Activated B cell treated with CpG ODN at 0.5 μM for 24 hours (primary cell): ENCODE results near the gene MBD5. TPM values are rescaled to one million over a fixed set of nuclear protein-coding genes. Genes with fewer than 3 reads are reported as not detected.

Experiments
- ATAC-seq: fragments of 200-7000 bp; cut with Tn5 transposase; one replicate; pipeline ENCODE4 v1.10.0; 2021; ENCODE audit warnings: low read depth, mild to moderate bottlenecking, moderate library complexity
- CTCF ChIA-PET: fragments of 350-600 bp; sonication (Branson Sonifier 250); formaldehyde crosslinking; loops from one replicate; lab custom pipeline; 2021; ENCODE audit warnings: antibody characterized with exemption; lab: Charles Lee
- POLR2A ChIA-PET: fragments of 350-600 bp; sonication (Branson Sonifier 250); formaldehyde crosslinking; loops from one replicate; lab custom pipeline; 2021; ENCODE audit warnings: antibody characterized with exemption; lab: Charles Lee
- DNase-seq: peaks from one replicate; pipeline ENCODE4 v3.0.0; 2022
- H3K27ac Mint-ChIP-seq: one replicate; pipeline ENCODE4 v1.8.0; 2020; ENCODE audit warnings: mixed read lengths
- H3K27me3 Mint-ChIP-seq: one replicate; pipeline ENCODE4 v1.8.0; 2021; ENCODE audit warnings: mixed read lengths
- H3K36me3 Mint-ChIP-seq: one replicate; pipeline ENCODE4 v1.8.0; 2021; ENCODE audit warnings: low read depth, mixed read lengths
- H3K4me1 Mint-ChIP-seq: one replicate; pipeline ENCODE4 v1.8.0; 2021; ENCODE audit warnings: mixed read lengths
- H3K4me3 Mint-ChIP-seq: one replicate; pipeline ENCODE4 v1.8.0; 2020; ENCODE audit warnings: mild to moderate bottlenecking, mixed read lengths
- H3K9me3 Mint-ChIP-seq: one replicate; pipeline ENCODE4 v1.8.0; 2020; ENCODE audit warnings: mixed read lengths
- CTCF ChIP-seq: fragments of 200-600 bp; IDR thresholded peaks from one replicate; pipeline ENCODE4 v1.8.0; 2022; ENCODE audit warnings: antibody characterized with exemption, mild to moderate bottlenecking
- intact Hi-C: fragments of 100-400 bp; cut with micrococcal nuclease; formaldehyde crosslinking; loops from one replicate; pipeline ENCODE4 v1.15.1; 2024
- total RNA-seq: library from RNA; stranded (reverse); gene quantifications from 2 replicates; pipeline ENCODE4 v1.2.3, GENCODE V29; 2022

MBD5 gene
- total RNA-seq, 1 donor from 2014 or later = 55.7 TPM

DNA sequence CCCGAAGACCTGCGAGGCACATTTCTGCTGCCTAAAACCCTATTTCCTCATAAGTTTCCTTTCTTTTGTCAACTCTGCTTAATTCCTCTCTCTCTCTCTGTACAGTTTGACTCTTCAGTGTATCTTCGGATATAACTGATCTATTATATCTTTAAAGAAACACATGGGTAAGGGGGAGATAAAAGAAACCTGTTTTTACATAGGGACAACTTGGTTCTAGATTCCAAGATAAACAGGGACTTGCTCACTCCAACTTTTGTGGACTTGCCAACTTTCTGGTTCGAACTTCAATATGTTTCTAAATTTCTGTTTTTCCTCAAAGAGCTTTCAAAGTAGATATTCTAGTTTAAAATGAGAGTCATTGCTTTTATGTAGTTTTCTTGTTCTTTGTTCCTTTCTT, 441.0 kb downstream of the MBD5 start:
- TF ChIP-seq CTCF = no peak

DNA sequence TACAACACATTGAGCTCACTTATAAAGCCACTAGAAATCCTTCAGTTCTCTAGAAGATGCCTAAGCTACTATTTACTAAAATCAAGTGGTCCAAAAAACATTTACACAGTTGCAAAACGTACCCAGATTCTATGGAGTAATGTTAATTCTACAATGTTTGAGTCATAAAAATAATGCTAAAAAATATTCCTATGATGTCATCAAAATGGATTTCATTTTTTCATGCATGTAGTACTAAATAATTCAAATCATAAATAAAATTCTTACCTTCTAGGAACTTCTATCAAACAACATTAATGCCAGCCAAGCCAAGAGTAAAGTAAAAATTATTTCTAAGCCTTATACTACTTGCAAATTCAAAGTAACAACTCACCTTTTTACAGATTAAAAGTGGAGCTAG, 454.7 kb downstream of the MBD5 start:
- no peaks in the 10 kb centered on the region for H3K36me3 Mint-ChIP-seq
- H3K4me3 Mint-ChIP-seq = no peak overlapping the region
- ATAC-seq = no peak
- H3K9me3 Mint-ChIP-seq = no peaks in the 10 kb centered on the region
- DNase-seq = no peak
- no peaks in the 10 kb centered on the region for H3K4me1 Mint-ChIP-seq
- intact Hi-C loops = no loop called here
- no peak for TF ChIP-seq CTCF
- no peaks in the 10 kb centered on the region for H3K27me3 Mint-ChIP-seq
- H3K27ac Mint-ChIP-seq = no peak overlapping the region
- ChIA-PET POLR2A (no interaction called here), CTCF (interaction anchor here (2.2 kb wide), 1 partner anchor 34 kb away, joined by 7 read pairs; no protein-coding TSS in a partner anchor)

More for the DNA sequence above, 441.0 kb downstream of the MBD5 start:
- ATAC-seq (no peak), DNase-seq (no peak)
- CTCF ChIA-PET = interaction anchor here (0.7 kb wide), 1 partner anchor 48 kb away, joined by 3 read pairs; no protein-coding TSS in a partner anchor
- no peak overlapping the region for H3K4me3 Mint-ChIP-seq
- POLR2A ChIA-PET = no interaction called here
- H3K4me1 Mint-ChIP-seq = no peaks in the 10 kb centered on the region
- H3K27ac Mint-ChIP-seq = no peak overlapping the region
- H3K36me3 Mint-ChIP-seq = peaks cover 13% of the 10 kb centered on the region
- intact Hi-C loops = no loop called here
- H3K9me3 Mint-ChIP-seq = no peaks in the 10 kb centered on the region
- no peaks in the 10 kb centered on the region for H3K27me3 Mint-ChIP-seq

GRCh38 chr2:148479398-148479797, 458.5 kb downstream of the MBD5 start:
- intact Hi-C loops = no loop called here
- no peak for DNase-seq
- H3K4me1 Mint-ChIP-seq = peaks cover 11% of the 10 kb centered on the region
- ChIA-PET CTCF (no interaction called here), POLR2A (no interaction called here)
- no peak overlapping the region for H3K27ac Mint-ChIP-seq
- H3K9me3 Mint-ChIP-seq = no peaks in the 10 kb centered on the region
- no peaks in the 10 kb centered on the region for H3K36me3 Mint-ChIP-seq
- H3K4me3 Mint-ChIP-seq = no peak overlapping the region
- TF ChIP-seq CTCF = no peak
- no peak for ATAC-seq
- H3K27me3 Mint-ChIP-seq = no peaks in the 10 kb centered on the region

DNA sequence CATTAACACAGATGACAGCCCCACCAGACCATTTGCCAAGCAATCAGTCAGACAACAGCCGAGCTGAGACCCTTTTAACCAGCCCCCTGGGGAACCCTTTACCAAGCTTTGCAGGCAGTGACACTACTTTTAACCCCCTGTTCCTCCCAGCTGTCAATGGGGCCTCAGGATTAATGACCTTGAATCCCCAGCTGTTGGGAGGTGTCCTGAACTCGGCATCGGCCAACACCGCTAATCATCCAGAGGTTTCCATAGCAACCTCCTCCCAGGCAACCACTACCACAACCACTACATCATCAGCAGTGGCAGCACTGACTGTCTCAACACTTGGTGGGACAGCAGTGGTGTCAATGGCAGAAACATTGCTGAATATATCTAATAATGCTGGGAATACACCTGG, 462.8 kb downstream of the MBD5 start:
- Mint-ChIP-seq H3K27me3 (no peaks in the 10 kb centered on the region), H3K9me3 (no peaks in the 10 kb centered on the region), H3K36me3 (peaks cover 2% of the 10 kb centered on the region), H3K4me3 (no peak overlapping the region), H3K4me1 (peaks cover 11% of the 10 kb centered on the region), H3K27ac (no peak overlapping the region)
- no peak for ATAC-seq
- no peak for DNase-seq
- TF ChIP-seq CTCF = no peak
- intact Hi-C loops = no loop called here
- CTCF ChIA-PET = interaction anchor here (0.9 kb wide), 1 partner anchor 26 kb away, joined by 4 read pairs; no protein-coding TSS in a partner anchor
- POLR2A ChIA-PET = no interaction called here

- Mint-ChIP-seq H3K9me3 (no peaks in the 10 kb centered on the region), H3K36me3 (peaks cover 2% of the 10 kb centered on the region), H3K4me3 (no peak overlapping the region), H3K27me3 (no peaks in the 10 kb centered on the region), H3K4me1 (peaks cover 11% of the 10 kb centered on the region), H3K27ac (no peak overlapping the region)
- TF ChIP-seq CTCF = no peak
- ATAC-seq (no peak), DNase-seq (no peak)
- ChIA-PET POLR2A (no interaction called here), CTCF (interaction anchor here (0.9 kb wide), 1 partner anchor 26 kb away, joined by 4 read pairs; no protein-coding TSS in a partner anchor)
- intact Hi-C loops = no loop called here
Measured at GRCh38 chr2:148484066-148484465, 463.2 kb downstream of the MBD5 start.
